Epithelial cell of esophagus (primary cell): ENCODE data around the gene FASTK.

Source experiments
- DNase-seq: peaks from one replicate; pipeline ENCODE4 v3.0.0; 2010; ENCODE audit warnings: low read depth
- H3K4me3 ChIP-seq: 2 replicates; pipeline ENCODE4 v1.5.1; 2011; ENCODE audit warnings: mild to moderate bottlenecking, low read length, control low read depth
- TF ChIP-seq, protein P1 (sequence below): IDR thresholded peaks from 2 replicates; pipeline ENCODE4 v1.5.1; 2011; ENCODE audit warnings: low read depth, mild to moderate bottlenecking, low read length, control low read depth, inconsistent platforms; ENCODE audit not compliant: insufficient read depth; ENCODE audit errors: missing control alignments

The FASTK gene

DNA sequence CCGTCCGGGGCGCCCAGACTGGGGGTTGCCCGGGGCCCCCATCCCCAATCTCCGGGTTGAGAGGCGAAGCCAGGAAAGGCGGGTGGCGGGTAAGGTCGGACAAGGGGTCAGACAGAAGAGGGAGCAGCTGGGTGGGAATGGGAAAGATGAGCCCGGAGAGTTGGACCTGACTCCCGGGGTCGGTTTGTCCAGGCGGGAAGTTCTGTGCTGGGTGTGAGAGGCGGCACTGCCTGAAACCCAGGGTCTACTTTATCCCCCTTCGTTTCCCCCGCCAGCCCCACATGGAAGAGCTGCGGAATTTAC, 20.5 kb downstream of the FASTK start:
- no peak for DNase-seq
- TF ChIP-seq, protein P1, sequence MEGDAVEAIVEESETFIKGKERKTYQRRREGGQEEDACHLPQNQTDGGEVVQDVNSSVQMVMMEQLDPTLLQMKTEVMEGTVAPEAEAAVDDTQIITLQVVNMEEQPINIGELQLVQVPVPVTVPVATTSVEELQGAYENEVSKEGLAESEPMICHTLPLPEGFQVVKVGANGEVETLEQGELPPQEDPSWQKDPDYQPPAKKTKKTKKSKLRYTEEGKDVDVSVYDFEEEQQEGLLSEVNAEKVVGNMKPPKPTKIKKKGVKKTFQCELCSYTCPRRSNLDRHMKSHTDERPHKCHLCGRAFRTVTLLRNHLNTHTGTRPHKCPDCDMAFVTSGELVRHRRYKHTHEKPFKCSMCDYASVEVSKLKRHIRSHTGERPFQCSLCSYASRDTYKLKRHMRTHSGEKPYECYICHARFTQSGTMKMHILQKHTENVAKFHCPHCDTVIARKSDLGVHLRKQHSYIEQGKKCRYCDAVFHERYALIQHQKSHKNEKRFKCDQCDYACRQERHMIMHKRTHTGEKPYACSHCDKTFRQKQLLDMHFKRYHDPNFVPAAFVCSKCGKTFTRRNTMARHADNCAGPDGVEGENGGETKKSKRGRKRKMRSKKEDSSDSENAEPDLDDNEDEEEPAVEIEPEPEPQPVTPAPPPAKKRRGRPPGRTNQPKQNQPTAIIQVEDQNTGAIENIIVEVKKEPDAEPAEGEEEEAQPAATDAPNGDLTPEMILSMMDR: no peak
- H3K4me3 ChIP-seq: peak overlapping the region; percentile 96

DNA sequence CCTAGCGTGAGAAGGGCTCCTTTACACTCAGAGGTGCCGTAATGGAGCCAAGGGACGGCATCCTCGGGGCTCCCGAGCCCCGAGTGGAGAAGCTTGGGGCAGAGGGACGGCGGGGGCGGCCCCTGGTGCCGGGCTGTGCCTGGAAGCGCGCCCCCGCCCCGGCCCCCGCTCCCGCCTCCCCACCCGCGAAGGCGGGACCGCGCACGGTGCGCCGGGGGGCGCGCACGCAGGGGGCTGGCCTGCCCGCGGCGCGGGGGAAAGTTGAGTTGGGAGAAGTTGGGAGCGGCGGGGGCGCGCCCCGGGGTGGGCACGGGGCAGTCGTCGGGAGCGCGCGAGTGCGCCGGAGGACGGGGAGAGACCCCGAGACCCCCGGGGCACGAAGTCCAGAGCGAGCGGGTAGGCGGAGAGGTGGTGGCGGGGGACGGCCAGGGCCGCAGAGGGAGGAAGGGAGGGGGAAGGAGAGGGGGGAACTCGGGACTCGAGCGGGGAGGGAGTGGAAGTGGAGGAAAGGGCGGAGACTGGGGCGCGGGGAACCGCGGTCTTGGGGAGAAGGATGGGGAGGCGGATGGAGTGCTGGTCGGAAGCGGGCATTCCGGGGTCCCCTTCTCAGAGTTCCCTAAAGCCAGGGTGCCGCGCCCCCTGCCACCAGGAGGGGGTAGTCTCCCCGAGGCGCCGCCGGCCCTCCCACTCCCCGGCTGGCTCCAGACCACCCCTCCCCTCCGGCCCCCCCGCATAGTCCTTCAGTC, 21.1 kb downstream of the FASTK start, which contains the start of gene SLC4A2:
SLC4A2 (plus strand) TSS at position 223 of the 746 bp plus-strand sequence. CDS start 2,399 bp downstream, outside the sequence.
- TF ChIP-seq, protein P1: peak; percentile 43
- H3K4me3 ChIP-seq: peak within 1 kb of the TSS; percentile 96
- DNase-seq: peak; percentile 69

- peak; percentile 27 for DNase-seq
- TF ChIP-seq, protein P1: no peak
- H3K4me3 ChIP-seq: peak overlapping the region; percentile 96
Measured at GRCh38 chr7:151058781-151059366, 21.7 kb downstream of the FASTK start.

GRCh38 chr7:151057989-151058780, 22.4 kb downstream of the FASTK start:
- peak overlapping the region; percentile 96 for H3K4me3 ChIP-seq
- DNase-seq: peak; percentile 100
- TF ChIP-seq, protein P1: no peak

DNA sequence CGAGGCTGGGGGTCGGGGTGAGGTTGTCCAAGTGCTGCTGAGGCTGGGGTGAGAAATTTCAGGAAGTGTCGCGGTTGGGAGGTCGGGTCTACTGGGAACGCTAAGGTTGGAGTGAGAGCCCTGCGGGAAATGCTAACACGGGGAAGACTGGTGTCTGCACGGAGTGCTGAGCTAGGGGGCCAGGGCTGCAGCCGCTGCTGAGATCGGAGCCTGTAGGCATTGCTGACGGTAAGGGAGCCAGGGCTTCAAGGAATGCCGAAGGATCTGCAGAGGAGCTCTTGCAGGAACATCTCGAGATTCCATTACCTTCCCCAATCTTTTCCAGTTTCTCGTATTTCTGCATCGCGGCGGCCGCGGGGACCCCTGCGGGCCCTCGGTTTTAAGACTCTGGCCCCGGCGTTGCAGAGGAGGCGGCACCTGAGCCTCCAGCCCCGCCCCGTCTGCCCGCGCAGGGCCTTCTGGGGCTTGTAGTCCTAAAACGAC, 23.1 kb downstream of the FASTK start, which contains the start of gene CDK5:
CDK5 (minus strand) TSS at position 392 of the 483 bp plus-strand sequence; CDS start at position 343, 49 bp downstream.
- peak within 1 kb of the TSS; percentile 96 for H3K4me3 ChIP-seq
- TF ChIP-seq, protein P1: no peak
- DNase-seq: peak; percentile 25

GRCh38 chr7:151056666-151057505, 23.7 kb downstream of the FASTK start:
- peak; percentile 47 for DNase-seq
- H3K4me3 ChIP-seq: peak overlapping the region; percentile 96
- TF ChIP-seq, protein P1: no peak
